Kidney (tissue), 14 donors: ENCODE data around the gene FAM120B. TPM values are rescaled to one million over a fixed set of nuclear protein-coding genes. Genes with fewer than 3 reads are reported as not detected.
"Not testable (repeated sequence)": the region's sequence is repeated elsewhere in the genome, so short reads cannot be mapped to it uniquely, and the experiment has no call there.

Experiments used
- DNase-seq, 5 donors: peaks; one replicate each; pipeline ENCODE4 v3.0.0-alpha.2; 2013 to 2020
- FAIRE-seq: peaks from 2 replicates; lab custom pipeline; 2012; peaks lifted over from hg19 to GRCh38; lab: Jason Lieb, UNC
- H3K27ac ChIP-seq, 2 donors: one replicate each; pipeline ENCODE4 v1.7.0; 2013; ENCODE audit warnings: low read depth in 2 of 2, low read length in 2 of 2, inconsistent platforms in 1 of 2
- H3K27me3 ChIP-seq: one replicate; pipeline ENCODE4 v1.7.1; 2013; ENCODE audit warnings: low read length, inconsistent platforms; ENCODE audit not compliant: control insufficient read depth, insufficient read depth
- H3K36me3 ChIP-seq, 3 donors: one replicate each; pipeline versions ENCODE4 v1.7.0 to v1.7.1; 2013; ENCODE audit warnings: low read length in 3 of 3, control low read depth in 1 of 3, inconsistent platforms in 1 of 3; ENCODE audit not compliant: insufficient read depth in 3 of 3, control insufficient read depth in 2 of 3
- H3K4me1 ChIP-seq, 3 donors: one replicate each; pipeline versions ENCODE4 v1.7.0 to v1.7.1; 2013; ENCODE audit warnings: low read length in 3 of 3, inconsistent platforms in 1 of 3, low read depth in 1 of 3; ENCODE audit not compliant: control insufficient read depth in 2 of 3, insufficient read depth in 2 of 3
- H3K4me3 ChIP-seq, 3 donors: one replicate each; pipeline versions ENCODE4 v1.7.0 to v1.8.1; 2013; ENCODE audit warnings: low read length in 3 of 3, control low read depth in 1 of 3, inconsistent platforms in 1 of 3
- H3K9ac ChIP-seq, 3 donors: one replicate each; pipeline versions ENCODE4 v1.7.0 to v1.7.1; 2013; ENCODE audit warnings: low read length in 3 of 3, control low read depth in 1 of 3, inconsistent platforms in 1 of 3
- H3K9me3 ChIP-seq, 3 donors: one replicate each; pipeline versions ENCODE4 v1.7.0 to v1.7.1; 2013; ENCODE audit warnings: low read length in 3 of 3, control low read depth in 1 of 3, inconsistent platforms in 1 of 3; ENCODE audit not compliant: control insufficient read depth in 2 of 3, insufficient read depth in 1 of 3
- CTCF ChIP-seq: IDR thresholded peaks from 3 replicates; pipeline ENCODE4 v1.5.1; 2012; ENCODE audit warnings: mild to moderate bottlenecking, moderate library complexity, borderline replicate concordance; ENCODE audit not compliant: insufficient read depth; ENCODE audit errors: extremely low read depth
- intact Hi-C: fragments of 100-400 bp; cut with DNase I; formaldehyde crosslinking; loops from one replicate; pipeline ENCODE4 v1.11.1; 2022
- polyA plus RNA-seq: library from polyadenylated mRNA; stranded (reverse); fragments of 350-450 nt; fragmentation: Illumina TruSeq; extraction: RNeasy Lipid Tissue Mini Kit (QIAGEN cat#74804); gene quantifications from one replicate; pipeline ENCODE4 v1.2.3, GENCODE V29; 2014; ENCODE audit warnings: low read depth, low replicate concordance; ENCODE audit not compliant: insufficient read depth
- total RNA-seq: library from RNA; stranded (reverse); fragmentation: NEBNext Ultra II Directional; extraction: Animal tissue kit (Norgen Biotek cat#: 25700); gene quantifications from one replicate; pipeline ENCODE4 v1.2.1, GENCODE V29; 2021
- donor health status: control.
- donor health status: control.
- donor health status: control.
- donor health status: control.
- donor health status: control.
- donor health status: DM: yes; HTN: yes; CAD: no.
- donor health status: Normal renal cell carcinoma (clear cell type).

FAM120B gene
- total and polyA plus RNA-seq, 2 donors from 2014 or later, result 16.5 to 34.8 TPM

DNA sequence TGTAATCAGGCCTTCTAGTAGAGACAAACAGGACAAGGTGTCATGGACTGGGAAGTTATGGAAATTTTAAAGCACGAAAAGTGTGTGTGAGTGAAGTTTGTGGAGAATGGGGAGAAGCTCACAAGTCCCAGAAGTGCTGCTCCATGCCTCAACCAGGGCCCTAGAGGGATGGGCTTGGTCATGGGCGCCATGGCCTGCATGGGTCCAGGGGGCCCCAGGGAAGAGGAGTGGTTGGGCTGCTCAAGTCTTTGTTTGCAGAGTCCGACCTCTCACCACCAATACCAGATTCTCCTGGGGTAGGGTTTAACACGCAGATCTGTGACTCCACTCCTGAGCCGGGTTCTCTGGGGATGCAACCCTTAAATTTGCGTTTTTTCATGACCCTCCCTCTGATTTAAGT, 88.4 kb downstream of the FAM120B start:
- no peak for DNase-seq
- Histone ChIP-seq H3K9ac (no peak overlapping the region), H3K27me3 (no peaks in the 10 kb centered on the region), H3K36me3 (peaks cover 10 to 45% (median 43%) of the 10 kb centered on the region in 3 donors), H3K27ac (no peak overlapping the region), H3K4me3 (no peak overlapping the region), H3K4me1 (no peaks in the 10 kb centered on the region), H3K9me3 (no peaks in the 10 kb centered on the region)
- TF ChIP-seq CTCF, result no peak
- intact Hi-C loops, result no loop called here
- no peak for FAIRE-seq

GRCh38 chr6:170398743-170399369, 92.3 kb downstream of the FAM120B start:
- FAIRE-seq, intact Hi-C loops, H3K9ac ChIP-seq, H3K4me1 ChIP-seq, H3K9me3 ChIP-seq, DNase-seq, H3K27me3 ChIP-seq, H3K27ac ChIP-seq: not testable (repeated sequence)
- Histone ChIP-seq H3K4me3 (peak overlapping the region in 1 of 3 donors; percentile 11), H3K36me3 (peaks cover 10 to 39% (median 36%) of the 10 kb centered on the region in 3 donors)

DNA sequence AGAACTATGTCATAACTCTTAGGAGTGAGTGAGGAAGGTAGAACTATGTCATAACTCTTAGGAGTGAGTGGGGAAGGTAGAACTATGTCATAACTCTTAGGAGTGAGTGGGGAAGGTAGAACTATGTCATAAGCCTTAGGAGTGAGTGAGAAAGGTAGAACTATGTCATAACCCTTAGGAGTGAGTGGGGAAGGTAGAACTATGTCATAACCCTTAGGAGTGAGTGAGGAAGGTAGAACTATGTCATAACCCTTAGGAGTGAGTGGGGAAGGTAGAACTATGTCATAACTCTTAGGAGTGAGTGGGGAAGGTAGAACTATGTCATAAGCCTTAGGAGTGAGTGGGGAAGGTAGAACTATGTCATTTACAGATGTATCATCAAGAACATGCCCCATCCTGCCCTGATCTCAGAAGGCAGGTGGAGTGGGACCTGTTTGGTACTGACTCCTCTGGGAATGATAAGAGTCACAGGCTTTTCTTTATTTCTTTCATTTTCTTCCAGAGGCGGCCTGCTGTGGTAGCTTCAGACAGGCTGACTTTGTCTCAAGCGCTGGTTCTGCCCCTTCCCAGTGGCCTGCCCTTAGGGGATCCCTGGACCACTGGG, 93.5 kb downstream of the FAM120B start:
- H3K27ac ChIP-seq, H3K4me3 ChIP-seq, intact Hi-C loops, DNase-seq, H3K27me3 ChIP-seq, FAIRE-seq, H3K9me3 ChIP-seq, H3K9ac ChIP-seq, H3K4me1 ChIP-seq: not testable (repeated sequence)
- peaks cover 10 to 36% (median 33%) of the 10 kb centered on the region in 3 donors for H3K36me3 ChIP-seq

DNA sequence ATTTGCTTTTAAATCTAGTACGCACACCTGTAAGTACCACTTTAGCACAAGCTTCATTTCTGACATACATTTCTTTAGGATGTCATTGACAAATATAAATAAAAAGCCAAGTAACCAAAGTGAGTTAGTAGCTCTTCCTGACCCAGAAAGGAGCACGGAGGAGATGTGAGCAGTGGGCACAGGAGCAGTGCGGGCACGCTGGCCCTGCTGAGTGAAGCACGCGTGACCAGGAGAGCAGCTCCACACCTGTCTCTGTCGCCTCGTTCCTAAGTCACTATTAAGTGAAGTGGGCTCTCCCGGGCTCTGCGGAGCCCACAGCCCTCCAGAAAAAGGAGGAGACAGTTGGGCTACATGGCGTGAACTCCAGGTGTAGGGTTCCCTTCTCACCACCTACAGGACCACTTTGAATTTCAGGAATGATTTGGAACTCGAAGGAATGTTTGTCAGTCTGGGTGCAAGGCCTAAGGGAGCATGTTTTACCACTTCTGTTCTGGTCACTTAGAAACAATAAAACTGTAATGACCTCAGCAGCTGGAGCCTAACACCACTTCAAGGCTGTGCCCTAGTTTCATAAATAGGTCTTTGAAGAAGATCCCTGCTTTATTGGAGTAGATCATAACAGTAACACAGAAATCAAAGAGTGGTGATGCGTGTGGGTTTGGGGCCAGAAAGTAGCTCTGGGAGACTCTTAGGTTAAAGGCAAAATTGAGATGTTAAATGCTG, 95.9 kb downstream of the FAM120B start:
- FAIRE-seq (no peak), DNase-seq (peak in 2 of 5 donors; percentile 36 to 41)
- Histone ChIP-seq H3K9me3 (no peaks in the 10 kb centered on the region), H3K27ac (no peak overlapping the region), H3K9ac (no peak overlapping the region), H3K27me3 (no peaks in the 10 kb centered on the region), H3K4me3 (no peak overlapping the region), H3K4me1 (no peaks in the 10 kb centered on the region), H3K36me3 (peaks cover 9 to 20% (median 14%) of the 10 kb centered on the region in 3 donors)
- intact Hi-C loops, result no loop called here
- no peak for TF ChIP-seq CTCF
